WERI-Rb-1 (cell line): ENCODE data around the gene ST6GALNAC3.

Source experiments
- DNase-seq: peaks from one replicate; pipeline ENCODE4 v3.0.0-alpha.2; 2020
- H3K27ac ChIP-seq: fragments of 250-450 bp; sonication (Bioruptor Pico); 2 replicates; pipeline ENCODE4 v1.5.1; 2020; ENCODE audit warnings: mild to moderate bottlenecking, moderate library complexity
- H3K27me3 ChIP-seq: fragments of 250-450 bp; sonication (Bioruptor Pico); 2 replicates; pipeline ENCODE4 v1.5.1; 2021; ENCODE audit warnings: mild to moderate bottlenecking, low read depth, moderate library complexity; ENCODE audit not compliant: insufficient read depth, severe bottlenecking
- H3K36me3 ChIP-seq: fragments of 250-450 bp; sonication (Bioruptor Pico); 2 replicates; pipeline ENCODE4 v1.5.1; 2020; ENCODE audit warnings: mild to moderate bottlenecking, moderate library complexity
- H3K4me3 ChIP-seq: 2 replicates; pipeline ENCODE4 v1.5.1; 2011; ENCODE audit warnings: low read depth, mild to moderate bottlenecking, control low read depth, low read length
- H3K9me3 ChIP-seq: fragments of 250-450 bp; sonication (Bioruptor Pico); 2 replicates; pipeline ENCODE4 v1.5.1; 2021; ENCODE audit warnings: mild to moderate bottlenecking, moderate library complexity; ENCODE audit not compliant: severe bottlenecking
- CTCF ChIP-seq: IDR thresholded peaks from 2 replicates; pipeline ENCODE4 v1.5.1; 2011; ENCODE audit warnings: low read depth, mild to moderate bottlenecking, control low read depth, inconsistent platforms, low read length

Gene ST6GALNAC3

GRCh38 chr1:76548513-76549100, 474.1 kb downstream of the ST6GALNAC3 start:
- Histone ChIP-seq H3K9me3 (no peaks in the 10 kb centered on the region), H3K27me3 (no peaks in the 10 kb centered on the region), H3K27ac (no peak overlapping the region), H3K4me3 (no peak overlapping the region), H3K36me3 (no peaks in the 10 kb centered on the region)
- DNase-seq: no peak
- TF ChIP-seq CTCF: no peak

- no peak for DNase-seq
- H3K27me3 ChIP-seq: no peaks in the 10 kb centered on the region
- TF ChIP-seq CTCF: no peak
- H3K4me3 ChIP-seq: no peak overlapping the region
- no peaks in the 10 kb centered on the region for H3K9me3 ChIP-seq
- H3K36me3 ChIP-seq: no peaks in the 10 kb centered on the region
- no peak overlapping the region for H3K27ac ChIP-seq
Measured at GRCh38 chr1:76554283-76554682, 479.7 kb downstream of the ST6GALNAC3 start.

- H3K4me3 ChIP-seq: no peak overlapping the region
- no peaks in the 10 kb centered on the region for H3K36me3 ChIP-seq
- H3K9me3 ChIP-seq: no peaks in the 10 kb centered on the region
- no peak for TF ChIP-seq CTCF
- DNase-seq: no peak
- no peak overlapping the region for H3K27ac ChIP-seq
- no peaks in the 10 kb centered on the region for H3K27me3 ChIP-seq
Measured at GRCh38 chr1:76562292-76562691, 487.7 kb downstream of the ST6GALNAC3 start.

GRCh38 chr1:76568573-76569238, 494.2 kb downstream of the ST6GALNAC3 start:
- Histone ChIP-seq H3K36me3 (no peaks in the 10 kb centered on the region), H3K4me3 (no peak overlapping the region), H3K9me3 (no peaks in the 10 kb centered on the region), H3K27me3 (no peaks in the 10 kb centered on the region), H3K27ac (no peak overlapping the region)
- no peak for DNase-seq
- TF ChIP-seq CTCF: no peak

- Histone ChIP-seq H3K36me3 (no peaks in the 10 kb centered on the region), H3K27ac (no peak overlapping the region), H3K9me3 (no peaks in the 10 kb centered on the region), H3K4me3 (no peak overlapping the region), H3K27me3 (no peaks in the 10 kb centered on the region)
- TF ChIP-seq CTCF: no peak
- DNase-seq: no peak
Measured at GRCh38 chr1:76571248-76571647, 496.7 kb downstream of the ST6GALNAC3 start.

GRCh38 chr1:76572229-76572628, 497.7 kb downstream of the ST6GALNAC3 start:
- Histone ChIP-seq H3K27ac (no peak overlapping the region), H3K4me3 (no peak overlapping the region), H3K27me3 (no peaks in the 10 kb centered on the region), H3K36me3 (no peaks in the 10 kb centered on the region), H3K9me3 (no peaks in the 10 kb centered on the region)
- DNase-seq: no peak
- TF ChIP-seq CTCF: no peak
